Measurements from ENCODE around the gene SYT6.

SYT6 gene

GRCh38 chr1:114176366-114176765 is 22.7 kb upstream of the SYT6 start:
- H3K36me3 ChIP-seq = no peaks in the 10 kb centered on the region
- TF ChIP-seq CTCF (IDR thresholded peaks at IDR 0.05; ENCODE audit: low read depth, low read length) = no peak
- no peak overlapping the region for H3K4me3 ChIP-seq (ENCODE audit: low read depth, low read length)
- DNase-seq = no peak
- H3K27me3 ChIP-seq = peaks cover 24% of the 10 kb centered on the region
- H3K9me3 ChIP-seq = no peaks in the 10 kb centered on the region
- no peaks in the 10 kb centered on the region for H3K4me1 ChIP-seq

GRCh38 chr1:114173680-114174079 is 20.0 kb upstream of the SYT6 start:
- Histone ChIP-seq H3K36me3 (no peaks in the 10 kb centered on the region), H3K27me3 (peaks cover 26% of the 10 kb centered on the region), H3K4me3 (ENCODE audit: low read depth, low read length) (no peak overlapping the region), H3K9me3 (no peaks in the 10 kb centered on the region), H3K4me1 (no peaks in the 10 kb centered on the region)
- no peak for TF ChIP-seq CTCF (IDR thresholded peaks at IDR 0.05; ENCODE audit: low read depth, low read length)
- no peak for DNase-seq

GRCh38 chr1:114169509-114169908 is 15.8 kb upstream of the SYT6 start:
- Histone ChIP-seq H3K4me3 (ENCODE audit: low read depth, low read length) (no peak overlapping the region), H3K27me3 (peaks cover 16% of the 10 kb centered on the region), H3K36me3 (no peaks in the 10 kb centered on the region), H3K9me3 (no peaks in the 10 kb centered on the region), H3K4me1 (no peaks in the 10 kb centered on the region)
- TF ChIP-seq CTCF (IDR thresholded peaks at IDR 0.05; ENCODE audit: low read depth, low read length) = no peak
- no peak for DNase-seq

- Histone ChIP-seq H3K27me3 (peaks cover 2% of the 10 kb centered on the region; the same call in 1 of the 2 replicates), H3K4me3 (ENCODE audit: low read depth, low read length) (no peak overlapping the region), H3K4me1 (no peaks in the 10 kb centered on the region), H3K9me3 (no peaks in the 10 kb centered on the region), H3K36me3 (no peaks in the 10 kb centered on the region)
- no peak for TF ChIP-seq CTCF (IDR thresholded peaks at IDR 0.05; ENCODE audit: low read depth, low read length)
- DNase-seq = no peak
Measured at GRCh38 chr1:114167226-114167625, 13.6 kb upstream of the SYT6 start.

- DNase-seq = no peak
- no peaks in the 10 kb centered on the region for H3K9me3 ChIP-seq
- H3K36me3 ChIP-seq = no peaks in the 10 kb centered on the region
- no peak for TF ChIP-seq CTCF (IDR thresholded peaks at IDR 0.05; ENCODE audit: low read depth, low read length)
- no peaks in the 10 kb centered on the region for H3K4me1 ChIP-seq
- H3K27me3 ChIP-seq = peaks cover 9% of the 10 kb centered on the region; the same call in 1 of the 2 replicates
- H3K4me3 ChIP-seq (ENCODE audit: low read depth, low read length) = no peak overlapping the region
Measured at GRCh38 chr1:114164840-114165543, 11.3 kb upstream of the SYT6 start.

GRCh38 chr1:114159941-114160340 is 6.3 kb upstream of the SYT6 start:
- TF ChIP-seq CTCF (IDR thresholded peaks at IDR 0.05; ENCODE audit: low read depth, low read length) = no peak
- no peaks in the 10 kb centered on the region for H3K4me1 ChIP-seq
- peaks cover 29% of the 10 kb centered on the region for H3K27me3 ChIP-seq
- no peak overlapping the region for H3K4me3 ChIP-seq (ENCODE audit: low read depth, low read length)
- DNase-seq = no peak
- H3K36me3 ChIP-seq = no peaks in the 10 kb centered on the region
- no peaks in the 10 kb centered on the region for H3K9me3 ChIP-seq

All from BE2C (cell line).